HepG2 (cell line): ENCODE data around the gene MMAA. TPM values are rescaled to one million over a fixed set of nuclear protein-coding genes. Genes with fewer than 3 reads are reported as not detected.

Experiments
- ATAC-seq: fragments of 200-7000 bp; cut with Tn5 transposase; 3 replicates; pipeline ENCODE4 v1.9.1; 2020; ENCODE audit warnings: mild to moderate bottlenecking, moderate library complexity
- BruUV-seq: library from RNA; stranded (reverse); fragments of 400-500 nt; replicated peaks from 2 replicates; lab custom pipeline; 2021; lab: Mats Ljungman, UMichigan
- CTCF ChIA-PET: fragments of 300-600 bp; formaldehyde crosslinking; extraction: SDS; loops from one replicate; lab custom pipeline; 2021; ENCODE audit warnings: low total read pairs, inconsistent platforms, low intra/inter-chr PET ratio; lab: Yijun Ruan, JAX
- POLR2A ChIA-PET: fragments of 350-600 bp; sonication (Branson Sonifier 250); formaldehyde crosslinking; loops from one replicate; lab custom pipeline; 2020; ENCODE audit warnings: antibody characterized with exemption, inconsistent platforms; lab: Yijun Ruan, JAX
- DNase-seq: peaks from one replicate; pipeline ENCODE4 v3.0.0-alpha.2; 2015; ENCODE audit warnings: low spot score
- FAIRE-seq: peaks from 3 replicates; lab custom pipeline; 2011; peaks lifted over from hg19 to GRCh38; lab: Jason Lieb, UNC
- H2AFZ ChIP-seq: one replicate; pipeline ENCODE4 v1.6.1; 2011; ENCODE audit warnings: low read length, inconsistent platforms
- H3K27ac ChIP-seq: fragments of 300-600 bp; 3 replicates; pipeline ENCODE4 v1.8.0; 2011; ENCODE audit warnings: mixed run types, mild to moderate bottlenecking, mixed read lengths, low read length, inconsistent platforms; ENCODE audit not compliant: insufficient read depth; ENCODE audit errors: extremely low read length
- H3K27me3 ChIP-seq, 2 experiments: fragments of 200-600 bp in 1 of 2; 2 replicates in 1 of 2; 3 replicates in 1 of 2; pipeline versions ENCODE4 v1.6.0 to v1.8.0; 2011; ENCODE audit warnings: low read length in 2 of 2, mild to moderate bottlenecking in 2 of 2, moderate library complexity in 2 of 2, inconsistent platforms in 1 of 2; ENCODE audit not compliant: insufficient read depth in 2 of 2, control insufficient read depth in 1 of 2
- H3K36me3 ChIP-seq, 2 experiments: fragments of 200-600 bp in 1 of 2; replicated peaks in 1 of 2; 2 replicates in 1 of 2; 3 replicates in 1 of 2; pipeline versions ENCODE4 v1.5.1 to v1.8.0; 2011; ENCODE audit warnings: low read length in 2 of 2, inconsistent platforms in 1 of 2; ENCODE audit not compliant: insufficient read depth in 2 of 2, control insufficient read depth in 1 of 2
- H3K4me1 ChIP-seq: 2 replicates; pipeline ENCODE4 v1.5.1; 2012; ENCODE audit warnings: low read length, inconsistent platforms; ENCODE audit not compliant: insufficient read depth
- H3K4me2 ChIP-seq: 2 replicates; pipeline ENCODE4 v1.6.0; 2011; ENCODE audit warnings: low read depth, low read length, inconsistent platforms
- H3K4me3 ChIP-seq, 3 experiments: fragments of 200-600 bp in 1 of 3; sonication (generic), shearing (Covaris generic) in 1 of 3; replicated peaks in 1 of 3; 2 replicates each; pipeline ENCODE4 v1.5.1; 2011 to 2016; ENCODE audit warnings: low read length in 3 of 3, inconsistent platforms in 2 of 3, low read depth in 2 of 3, mild to moderate bottlenecking in 2 of 3, control low read depth in 1 of 3, mixed read lengths in 1 of 3; ENCODE audit not compliant: insufficient read depth in 1 of 3
- H3K79me2 ChIP-seq: one replicate; pipeline ENCODE4 v1.6.1; 2011; ENCODE audit warnings: low read length, inconsistent platforms; ENCODE audit not compliant: insufficient read depth
- H3K9ac ChIP-seq: 2 replicates; pipeline ENCODE4 v1.6.0; 2011; ENCODE audit warnings: mild to moderate bottlenecking, low read depth, low read length, inconsistent platforms; ENCODE audit not compliant: insufficient read depth
- H3K9me3 ChIP-seq: 2 replicates; pipeline ENCODE4 v1.5.1; 2012; ENCODE audit warnings: mild to moderate bottlenecking, low read length
- H4K20me1 ChIP-seq: 2 replicates; pipeline ENCODE4 v1.6.0; 2011; ENCODE audit warnings: inconsistent platforms, mild to moderate bottlenecking, low read length, moderate library complexity; ENCODE audit not compliant: insufficient read depth
- BRD4 ChIP-seq: sonication (generic); formaldehyde crosslinking; IDR thresholded peaks from 2 replicates; pipeline ENCODE4 v1.4.0; 2020; ENCODE audit warnings: missing genetic modification reagents
- HMG20A ChIP-seq: IDR thresholded peaks from 2 replicates; pipeline ENCODE4 v1.6.1; 2016; ENCODE audit warnings: borderline replicate concordance
- NBN ChIP-seq: fragments of 450-650 bp; conservative IDR thresholded peaks from 2 replicates; pipeline ENCODE4 v1.6.1; 2017
- NFKB2 ChIP-seq: sonication (generic); formaldehyde crosslinking; IDR thresholded peaks from 2 replicates; pipeline ENCODE4 v1.4.0; 2020; ENCODE audit warnings: missing genetic modification reagents, borderline replicate concordance
- SALL1 ChIP-seq: sonication (generic); formaldehyde crosslinking; IDR thresholded peaks from 2 replicates; pipeline ENCODE4 v1.8.0; 2022; ENCODE audit warnings: mild to moderate bottlenecking, missing genetic modification reagents
- SOX5 ChIP-seq: IDR thresholded peaks from 2 replicates; pipeline ENCODE4 v1.6.1; 2016; ENCODE audit warnings: borderline replicate concordance
- SRSF9 ChIP-seq: fragments of 200-400 bp; formaldehyde crosslinking; IDR thresholded peaks from 2 replicates; pipeline ENCODE4 v1.6.1; 2018; ENCODE audit warnings: borderline replicate concordance, mild to moderate bottlenecking, low read depth, low read length; ENCODE audit not compliant: insufficient read depth, poor library complexity, severe bottlenecking
- WIZ ChIP-seq: sonication (generic); formaldehyde crosslinking; IDR thresholded peaks from 2 replicates; pipeline ENCODE4 v1.5.1; 2020; ENCODE audit warnings: mild to moderate bottlenecking, missing genetic modification reagents
- ZBTB7B ChIP-seq: sonication (generic); formaldehyde crosslinking; IDR thresholded peaks from 2 replicates; pipeline ENCODE4 v1.4.0; 2020; ENCODE audit warnings: missing genetic modification reagents
- ZMYM2 ChIP-seq: sonication (generic); formaldehyde crosslinking; IDR thresholded peaks from 2 replicates; pipeline ENCODE4 v1.8.0; 2022; ENCODE audit warnings: mild to moderate bottlenecking, missing genetic modification reagents
- ZNF12 ChIP-seq: sonication (generic); formaldehyde crosslinking; IDR thresholded peaks from 2 replicates; pipeline ENCODE4 v1.5.0; 2020; ENCODE audit warnings: missing genetic modification reagents
- ZNF367 ChIP-seq: sonication (generic); formaldehyde crosslinking; IDR thresholded peaks from 2 replicates; pipeline ENCODE4 v1.4.0; 2020; ENCODE audit warnings: missing genetic modification reagents, borderline replicate concordance
- ZNF629 ChIP-seq: sonication (generic); formaldehyde crosslinking; conservative IDR thresholded peaks from 2 replicates; pipeline ENCODE4 v1.5.0; 2020; ENCODE audit warnings: missing genetic modification reagents
- whole genome bisulfite sequencing: methylation state at CpG from one replicate; pipeline ENCODE4 v1.1.6; 2017; ENCODE audit warnings: low lambda C conversion rate; 5-methylcytosine and 5-hydroxymethylcytosine counted together
- in situ Hi-C: cut with HindIII; loops from 2 replicates; pipeline ENCODE4 v1.10.0; 2017; ENCODE audit warnings: low pct_unique_long_range_greater_than_20kb; ENCODE audit not compliant: extremely low pct_ligation_motif_present
- intact Hi-C: fragments of 100-400 bp; cut with micrococcal nuclease; formaldehyde crosslinking; loops from one replicate; pipeline ENCODE4 v1.10.0; 2022; ENCODE audit not compliant: unreplicated experiment
- polyA plus RNA-seq, 8 experiments: library from polyadenylated mRNA; depleted of rRNA in 3 of 8; stranded (reverse) in 7 of 8; unstranded in 1 of 8; fragments of >200 nt; fragmentation: Illumina TruSeq in 4 of 8; extraction: Trizol in 4 of 8; gene quantifications; 2 replicates each; pipeline versions ENCODE4 v1.2.1 to v1.2.3, GENCODE V29; 2011 to 2016; ENCODE audit warnings: low read depth in 4 of 8, missing spikeins in 1 of 8, mixed read lengths in 1 of 8; ENCODE audit not compliant: insufficient read depth in 1 of 8
- total RNA-seq, 5 experiments: library from RNA; depleted of rRNA; stranded (reverse); fragments of >200 nt; fragmentation: Illumina TruSeq; extraction: Trizol; gene quantifications; 2 replicates each; pipeline ENCODE4 v1.2.3, GENCODE V29; 2016; ENCODE audit warnings: low read depth in 1 of 5
- TF ChIP-seq, protein P1 (sequence below): sonication (generic); formaldehyde crosslinking; IDR thresholded peaks from 2 replicates; pipeline ENCODE4 v1.8.1; 2023; ENCODE audit warnings: missing genetic modification reagents, mild to moderate bottlenecking, borderline replicate concordance
- TF ChIP-seq, protein P2 (sequence below): sonication (generic); formaldehyde crosslinking; IDR thresholded peaks from 2 replicates; pipeline ENCODE4 v1.8.0; 2022; ENCODE audit warnings: mild to moderate bottlenecking, missing genetic modification reagents
- TF ChIP-seq, protein P3 (sequence below): sonication (generic); formaldehyde crosslinking; IDR thresholded peaks from 2 replicates; pipeline ENCODE4 v1.9.0; 2021; ENCODE audit warnings: mild to moderate bottlenecking, missing genetic modification reagents
- TF ChIP-seq, protein P4 (sequence below): sonication (generic); formaldehyde crosslinking; IDR thresholded peaks from 2 replicates; pipeline ENCODE4 v1.4.0; 2020; ENCODE audit warnings: missing genetic modification reagents

MMAA gene
- total and polyA plus RNA-seq, 2 of the 13 experiments (the other 11 are each of a cell fraction or from before 2014, with no cell fraction given), result 1.3 to 2.8 TPM

DNA sequence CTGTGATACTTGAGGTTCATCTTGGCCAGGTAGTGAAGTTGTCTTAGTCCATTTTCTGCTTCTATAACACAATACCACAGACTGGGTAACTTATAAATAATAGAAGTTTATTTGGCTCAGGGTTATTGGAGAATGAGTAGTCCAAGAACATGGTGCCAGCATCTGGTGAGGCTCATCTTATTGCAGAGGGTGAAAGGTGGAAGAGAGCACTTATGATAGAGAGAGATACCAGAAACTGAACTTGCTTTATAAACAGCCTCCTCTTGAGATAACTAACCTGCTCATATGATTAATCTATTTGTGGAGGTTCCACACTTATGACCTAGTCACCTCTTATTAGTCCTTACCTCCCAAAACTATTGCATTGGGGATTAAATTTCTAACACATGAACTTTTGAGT, 62.3 kb downstream of the MMAA start (continued):
- no peak for TF ChIP-seq ZMYM2 (CRISPR knock-in tag)
- no peak for TF ChIP-seq SALL1 (CRISPR knock-in tag)
- TF ChIP-seq, protein P1, sequence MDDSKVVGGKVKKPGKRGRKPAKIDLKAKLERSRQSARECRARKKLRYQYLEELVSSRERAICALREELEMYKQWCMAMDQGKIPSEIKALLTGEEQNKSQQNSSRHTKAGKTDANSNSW (CRISPR knock-in tag), result no peak
- TF ChIP-seq, protein P2, sequence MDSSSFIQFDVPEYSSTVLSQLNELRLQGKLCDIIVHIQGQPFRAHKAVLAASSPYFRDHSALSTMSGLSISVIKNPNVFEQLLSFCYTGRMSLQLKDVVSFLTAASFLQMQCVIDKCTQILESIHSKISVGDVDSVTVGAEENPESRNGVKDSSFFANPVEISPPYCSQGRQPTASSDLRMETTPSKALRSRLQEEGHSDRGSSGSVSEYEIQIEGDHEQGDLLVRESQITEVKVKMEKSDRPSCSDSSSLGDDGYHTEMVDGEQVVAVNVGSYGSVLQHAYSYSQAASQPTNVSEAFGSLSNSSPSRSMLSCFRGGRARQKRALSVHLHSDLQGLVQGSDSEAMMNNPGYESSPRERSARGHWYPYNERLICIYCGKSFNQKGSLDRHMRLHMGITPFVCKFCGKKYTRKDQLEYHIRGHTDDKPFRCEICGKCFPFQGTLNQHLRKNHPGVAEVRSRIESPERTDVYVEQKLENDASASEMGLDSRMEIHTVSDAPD (CRISPR knock-in tag), result no peak
- TF ChIP-seq ZNF629, result no peak

DNA sequence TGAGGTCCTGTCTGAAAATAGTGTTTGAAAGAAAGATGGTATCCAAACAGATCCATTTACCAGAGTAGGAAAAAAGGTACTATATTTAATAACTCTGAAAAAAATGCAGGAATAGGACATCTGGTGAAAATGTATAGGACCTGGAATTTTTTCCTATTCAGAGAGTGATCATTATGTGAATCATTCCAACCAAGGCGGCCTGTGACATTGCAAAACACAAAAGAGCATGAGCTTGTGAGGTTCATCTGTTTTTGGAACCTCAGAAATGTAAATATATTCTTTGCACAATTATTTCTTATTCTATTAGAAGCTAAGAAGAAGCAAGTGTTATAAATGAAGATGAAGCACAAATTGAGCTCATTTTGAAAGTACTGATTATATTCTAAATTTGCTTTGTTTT, 62.8 kb downstream of the MMAA start:
- H3K79me2 ChIP-seq, result no peaks in the 10 kb centered on the region
- no TSS peak for BruUV-seq
- in situ Hi-C loops (no loop called here), intact Hi-C loops (no loop called here)
- H3K9me3 ChIP-seq, result no peaks in the 10 kb centered on the region
- no peak overlapping the region for H3K9ac ChIP-seq
- no peak overlapping the region for H2AFZ ChIP-seq
- no peaks in the 10 kb centered on the region for H4K20me1 ChIP-seq
- H3K4me1 ChIP-seq, result peaks cover 17% of the 10 kb centered on the region
- ChIA-PET POLR2A (no interaction called here), CTCF (no interaction called here)
- H3K4me2 ChIP-seq, result no peak overlapping the region
- ATAC-seq, result no peak
- H3K27me3 ChIP-seq, result no peaks in the 10 kb centered on the region
- H3K36me3 ChIP-seq, result no peaks in the 10 kb centered on the region
- no peak overlapping the region for H3K4me3 ChIP-seq
- no peak for DNase-seq
- no peak overlapping the region for H3K27ac ChIP-seq
- WGBS, result 21% methylated on average over 1 of the region's 1 CpG
- FAIRE-seq, result no peak
- TF ChIP-seq BRD4 (no peak), ZNF12 (no peak), SRSF9 (no peak), NFKB2 (CRISPR knock-in tag) (no peak), NBN (no peak), SOX5 (no peak), ZNF367 (CRISPR knock-in tag) (no peak), ZBTB7B (no peak), WIZ (CRISPR knock-in tag) (no peak), HMG20A (no peak)
- TF ChIP-seq, protein P3, sequence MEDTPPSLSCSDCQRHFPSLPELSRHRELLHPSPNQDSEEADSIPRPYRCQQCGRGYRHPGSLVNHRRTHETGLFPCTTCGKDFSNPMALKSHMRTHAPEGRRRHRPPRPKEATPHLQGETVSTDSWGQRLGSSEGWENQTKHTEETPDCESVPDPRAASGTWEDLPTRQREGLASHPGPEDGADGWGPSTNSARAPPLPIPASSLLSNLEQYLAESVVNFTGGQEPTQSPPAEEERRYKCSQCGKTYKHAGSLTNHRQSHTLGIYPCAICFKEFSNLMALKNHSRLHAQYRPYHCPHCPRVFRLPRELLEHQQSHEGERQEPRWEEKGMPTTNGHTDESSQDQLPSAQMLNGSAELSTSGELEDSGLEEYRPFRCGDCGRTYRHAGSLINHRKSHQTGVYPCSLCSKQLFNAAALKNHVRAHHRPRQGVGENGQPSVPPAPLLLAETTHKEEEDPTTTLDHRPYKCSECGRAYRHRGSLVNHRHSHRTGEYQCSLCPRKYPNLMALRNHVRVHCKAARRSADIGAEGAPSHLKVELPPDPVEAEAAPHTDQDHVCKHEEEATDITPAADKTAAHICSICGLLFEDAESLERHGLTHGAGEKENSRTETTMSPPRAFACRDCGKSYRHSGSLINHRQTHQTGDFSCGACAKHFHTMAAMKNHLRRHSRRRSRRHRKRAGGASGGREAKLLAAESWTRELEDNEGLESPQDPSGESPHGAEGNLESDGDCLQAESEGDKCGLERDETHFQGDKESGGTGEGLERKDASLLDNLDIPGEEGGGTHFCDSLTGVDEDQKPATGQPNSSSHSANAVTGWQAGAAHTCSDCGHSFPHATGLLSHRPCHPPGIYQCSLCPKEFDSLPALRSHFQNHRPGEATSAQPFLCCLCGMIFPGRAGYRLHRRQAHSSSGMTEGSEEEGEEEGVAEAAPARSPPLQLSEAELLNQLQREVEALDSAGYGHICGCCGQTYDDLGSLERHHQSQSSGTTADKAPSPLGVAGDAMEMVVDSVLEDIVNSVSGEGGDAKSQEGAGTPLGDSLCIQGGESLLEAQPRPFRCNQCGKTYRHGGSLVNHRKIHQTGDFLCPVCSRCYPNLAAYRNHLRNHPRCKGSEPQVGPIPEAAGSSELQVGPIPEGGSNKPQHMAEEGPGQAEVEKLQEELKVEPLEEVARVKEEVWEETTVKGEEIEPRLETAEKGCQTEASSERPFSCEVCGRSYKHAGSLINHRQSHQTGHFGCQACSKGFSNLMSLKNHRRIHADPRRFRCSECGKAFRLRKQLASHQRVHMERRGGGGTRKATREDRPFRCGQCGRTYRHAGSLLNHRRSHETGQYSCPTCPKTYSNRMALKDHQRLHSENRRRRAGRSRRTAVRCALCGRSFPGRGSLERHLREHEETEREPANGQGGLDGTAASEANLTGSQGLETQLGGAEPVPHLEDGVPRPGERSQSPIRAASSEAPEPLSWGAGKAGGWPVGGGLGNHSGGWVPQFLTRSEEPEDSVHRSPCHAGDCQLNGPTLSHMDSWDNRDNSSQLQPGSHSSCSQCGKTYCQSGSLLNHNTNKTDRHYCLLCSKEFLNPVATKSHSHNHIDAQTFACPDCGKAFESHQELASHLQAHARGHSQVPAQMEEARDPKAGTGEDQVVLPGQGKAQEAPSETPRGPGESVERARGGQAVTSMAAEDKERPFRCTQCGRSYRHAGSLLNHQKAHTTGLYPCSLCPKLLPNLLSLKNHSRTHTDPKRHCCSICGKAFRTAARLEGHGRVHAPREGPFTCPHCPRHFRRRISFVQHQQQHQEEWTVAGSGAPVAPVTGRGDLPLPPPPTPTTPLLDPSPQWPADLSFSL (CRISPR knock-in tag), result no peak
- TF ChIP-seq, protein P4, sequence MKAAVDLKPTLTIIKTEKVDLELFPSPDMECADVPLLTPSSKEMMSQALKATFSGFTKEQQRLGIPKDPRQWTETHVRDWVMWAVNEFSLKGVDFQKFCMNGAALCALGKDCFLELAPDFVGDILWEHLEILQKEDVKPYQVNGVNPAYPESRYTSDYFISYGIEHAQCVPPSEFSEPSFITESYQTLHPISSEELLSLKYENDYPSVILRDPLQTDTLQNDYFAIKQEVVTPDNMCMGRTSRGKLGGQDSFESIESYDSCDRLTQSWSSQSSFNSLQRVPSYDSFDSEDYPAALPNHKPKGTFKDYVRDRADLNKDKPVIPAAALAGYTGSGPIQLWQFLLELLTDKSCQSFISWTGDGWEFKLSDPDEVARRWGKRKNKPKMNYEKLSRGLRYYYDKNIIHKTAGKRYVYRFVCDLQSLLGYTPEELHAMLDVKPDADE (CRISPR knock-in tag), result no peak
